Measurements from ENCODE around the gene SLAMF8. TPM values are rescaled to one million over a fixed set of nuclear protein-coding genes. Genes with fewer than 3 reads are reported as not detected.
A peak's percentile ranks its signal among the peaks of the same experiment; 100 is the strongest.

Gene SLAMF8
- total RNA-seq, 4 donors from 2014 or later = 0.49 to 9.0 (median 3.1) TPM

DNA sequence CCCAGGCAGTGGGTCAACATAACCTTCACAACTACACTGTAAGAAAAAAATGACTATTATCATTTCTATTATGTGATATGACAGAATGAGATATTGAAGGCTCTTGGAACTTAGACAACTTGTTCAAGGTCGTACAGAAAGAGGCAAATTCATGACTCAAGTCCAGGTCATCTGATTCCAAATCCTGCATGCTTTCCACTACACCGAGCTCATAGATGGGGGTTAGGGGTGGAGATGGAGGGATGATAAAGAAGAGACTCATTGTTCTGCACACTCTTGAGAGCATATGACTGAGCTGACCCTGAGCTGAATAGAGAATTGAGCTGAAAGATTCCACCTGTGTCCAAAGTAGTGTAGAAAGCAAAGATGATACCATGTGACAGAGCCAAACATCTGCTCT, 21.7 kb upstream of the SLAMF8 start:
- no peak for TF ChIP-seq POLR2A (IDR thresholded peaks at IDR 0.05)
- TF ChIP-seq, protein P1, sequence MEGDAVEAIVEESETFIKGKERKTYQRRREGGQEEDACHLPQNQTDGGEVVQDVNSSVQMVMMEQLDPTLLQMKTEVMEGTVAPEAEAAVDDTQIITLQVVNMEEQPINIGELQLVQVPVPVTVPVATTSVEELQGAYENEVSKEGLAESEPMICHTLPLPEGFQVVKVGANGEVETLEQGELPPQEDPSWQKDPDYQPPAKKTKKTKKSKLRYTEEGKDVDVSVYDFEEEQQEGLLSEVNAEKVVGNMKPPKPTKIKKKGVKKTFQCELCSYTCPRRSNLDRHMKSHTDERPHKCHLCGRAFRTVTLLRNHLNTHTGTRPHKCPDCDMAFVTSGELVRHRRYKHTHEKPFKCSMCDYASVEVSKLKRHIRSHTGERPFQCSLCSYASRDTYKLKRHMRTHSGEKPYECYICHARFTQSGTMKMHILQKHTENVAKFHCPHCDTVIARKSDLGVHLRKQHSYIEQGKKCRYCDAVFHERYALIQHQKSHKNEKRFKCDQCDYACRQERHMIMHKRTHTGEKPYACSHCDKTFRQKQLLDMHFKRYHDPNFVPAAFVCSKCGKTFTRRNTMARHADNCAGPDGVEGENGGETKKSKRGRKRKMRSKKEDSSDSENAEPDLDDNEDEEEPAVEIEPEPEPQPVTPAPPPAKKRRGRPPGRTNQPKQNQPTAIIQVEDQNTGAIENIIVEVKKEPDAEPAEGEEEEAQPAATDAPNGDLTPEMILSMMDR (IDR thresholded peaks at IDR 0.05) = no peak
- intact Hi-C loops (cut with DNase I) = loop anchor here (10.0 kb wide), 1 partner anchor 200 kb away; no protein-coding TSS in a partner anchor
- WGBS, 2 donors = 30 to 35% methylated on average over 2 of the region's 2 CpGs
- Histone ChIP-seq H3K9me3 (no peaks in the 10 kb centered on the region), H3K27ac (no peak overlapping the region), H3K4me3 (no peak overlapping the region), H3K36me3 (no peaks in the 10 kb centered on the region), H3K27me3 (peaks cover 0 to 3% (median 0%) of the 10 kb centered on the region in 4 donors), H3K4me1 (no peaks in the 10 kb centered on the region)
- DNase-seq = no peak

DNA sequence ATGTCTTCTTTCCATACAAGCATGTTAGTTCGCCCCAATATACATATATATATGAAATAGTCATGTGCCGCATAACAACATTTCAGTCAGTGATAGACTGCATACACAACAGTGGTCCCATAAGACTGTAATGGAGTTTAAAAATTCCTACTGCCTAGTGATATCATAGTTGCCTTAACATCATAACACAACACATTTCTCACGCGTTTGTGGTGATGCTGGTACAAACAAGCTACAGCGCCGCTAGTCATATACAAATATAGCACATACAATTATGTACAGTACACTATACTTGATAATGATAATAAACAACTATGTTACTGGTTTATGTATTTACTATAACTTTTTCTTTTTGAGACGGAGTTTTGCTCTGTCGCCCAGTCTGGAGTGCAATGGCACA, 10.7 kb upstream of the SLAMF8 start:
- Histone ChIP-seq H3K9me3 (no peaks in the 10 kb centered on the region), H3K4me1 (peaks cover 0 to 7% (median 0%) of the 10 kb centered on the region in 3 donors), H3K27me3 (peaks cover 0 to under 1% (median 0%) of the 10 kb centered on the region in 4 donors), H3K4me3 (no peak overlapping the region), H3K27ac (no peak overlapping the region), H3K36me3 (no peaks in the 10 kb centered on the region)
- TF ChIP-seq, protein P1 (IDR thresholded peaks at IDR 0.05) = no peak
- TF ChIP-seq POLR2A (IDR thresholded peaks at IDR 0.05) = no peak
- 91 to 94% methylated on average over 8 of the region's 8 CpGs for WGBS, 2 donors
- intact Hi-C loops (cut with DNase I) = no loop called here
- DNase-seq = no peak

DNA sequence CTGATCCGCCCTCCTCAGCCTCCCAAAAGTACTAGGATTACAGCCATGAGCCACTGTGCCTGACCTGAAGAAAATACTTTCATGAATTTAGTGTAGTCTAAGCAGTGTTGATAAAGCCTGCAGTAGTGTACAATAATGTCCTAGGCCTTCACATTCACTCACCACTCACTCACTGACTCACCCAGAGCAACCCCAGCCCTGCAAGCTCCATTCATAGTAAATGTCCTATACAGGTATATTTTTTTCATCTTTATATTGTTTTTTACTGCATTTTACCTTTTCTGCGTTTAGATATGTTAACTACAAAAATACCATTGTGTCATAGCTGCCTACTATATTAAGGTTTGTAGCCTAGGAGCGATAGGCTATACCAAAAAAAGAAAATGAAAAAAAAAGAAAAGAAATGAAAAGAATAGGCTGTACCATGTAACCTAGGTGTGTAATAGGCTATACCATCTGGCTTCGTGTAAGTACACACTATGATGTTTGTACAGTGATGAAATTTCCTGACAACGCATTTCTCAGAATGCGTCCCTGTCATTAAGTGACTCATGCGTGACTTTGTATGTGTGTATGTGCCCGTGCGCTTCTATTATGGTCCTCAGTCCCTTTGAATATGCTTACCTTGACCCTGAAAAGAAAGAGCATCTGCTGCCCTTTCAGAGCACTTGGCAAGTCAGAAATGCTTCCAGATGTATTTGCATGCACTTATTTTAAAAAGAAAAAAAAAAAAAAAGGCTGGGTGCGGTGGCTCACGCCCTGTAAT, 9.2 kb upstream of the SLAMF8 start:
- 37 to 42% methylated on average over 10 to 11 of the region's 11 CpGs for WGBS, 2 donors
- TF ChIP-seq POLR2A (IDR thresholded peaks at IDR 0.05) = no peak
- TF ChIP-seq, protein P1 (IDR thresholded peaks at IDR 0.05) = no peak
- Histone ChIP-seq H3K4me1 (peaks cover 0 to 11% (median 0%) of the 10 kb centered on the region in 3 donors), H3K27ac (peak overlapping the region in 3 of 4 donors; percentile 52 to 53 (median 53)), H3K4me3 (no peak overlapping the region), H3K27me3 (peaks cover 0 to 5% (median 0%) of the 10 kb centered on the region in 4 donors), H3K36me3 (no peaks in the 10 kb centered on the region), H3K9me3 (no peaks in the 10 kb centered on the region)
- no peak for DNase-seq
- intact Hi-C loops (cut with DNase I) = no loop called here

DNA sequence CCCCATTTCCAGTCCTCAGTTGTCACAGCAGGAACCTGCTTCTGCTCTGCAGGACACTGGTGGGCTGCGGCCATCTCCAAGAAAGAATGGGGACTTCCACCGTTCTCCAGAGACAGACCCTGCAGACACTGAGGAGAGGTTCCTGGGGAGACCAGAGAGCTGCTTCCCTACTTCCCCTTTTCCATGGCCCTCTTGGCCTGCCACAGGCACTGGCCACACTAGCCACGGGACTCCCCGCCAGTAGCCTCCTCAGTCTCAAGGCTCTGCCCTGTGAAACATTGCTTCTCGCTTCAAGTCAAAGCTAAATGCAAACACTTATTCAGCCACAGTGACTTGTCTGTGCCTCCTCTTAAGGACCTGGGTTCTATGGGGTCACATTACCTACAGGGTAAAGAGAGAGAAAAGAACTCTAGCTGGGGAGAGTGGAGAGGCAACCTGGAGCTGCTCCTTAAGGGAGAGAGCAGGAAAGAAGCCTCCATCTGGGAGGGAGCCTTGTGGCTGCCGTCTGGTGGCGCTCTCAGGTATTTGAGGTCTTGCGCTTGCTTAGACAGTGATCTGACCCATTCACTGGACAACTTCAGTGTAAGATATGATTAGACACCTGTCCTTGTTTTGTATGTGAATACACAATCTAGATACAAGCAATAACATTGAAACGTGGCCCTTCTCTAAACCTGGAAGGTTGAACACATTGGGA, 5.4 kb upstream of the SLAMF8 start:
- intact Hi-C loops (cut with DNase I) = no loop called here
- peaks cover 0 to 28% (median 6%) of the 10 kb centered on the region in 3 donors for H3K4me1 ChIP-seq
- no peak for TF ChIP-seq POLR2A (IDR thresholded peaks at IDR 0.05)
- TF ChIP-seq, protein P1 (IDR thresholded peaks at IDR 0.05) = no peak
- H3K4me3 ChIP-seq = no peak overlapping the region
- H3K36me3 ChIP-seq = no peaks in the 10 kb centered on the region
- no peaks in the 10 kb centered on the region for H3K9me3 ChIP-seq
- peaks cover 0 to 5% (median 0%) of the 10 kb centered on the region in 4 donors for H3K27me3 ChIP-seq
- 74 to 83% methylated on average over 5 to 9 of the region's 9 CpGs for WGBS, 2 donors
- no peak for DNase-seq
- H3K27ac ChIP-seq = no peak overlapping the region

DNA sequence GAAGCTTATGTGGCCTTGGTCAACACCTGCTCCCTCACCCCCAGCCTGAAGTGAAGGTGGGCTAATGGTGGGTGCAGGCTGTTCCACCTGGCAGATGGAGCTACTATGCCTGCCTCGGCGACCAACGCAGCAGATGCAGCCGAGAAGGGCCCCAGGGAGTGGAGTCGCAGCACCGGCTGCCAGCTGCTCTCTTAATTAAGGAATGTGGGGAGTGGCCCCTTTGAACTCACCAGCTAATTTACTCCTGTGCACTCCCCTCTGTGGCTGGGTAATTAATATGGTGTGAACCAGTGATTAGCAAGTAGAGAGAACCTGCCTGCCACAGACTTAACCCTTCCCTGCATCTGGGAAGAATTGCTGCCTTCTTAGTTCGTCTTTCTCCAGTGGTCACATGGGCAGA, 3.3 kb upstream of the SLAMF8 start:
- intact Hi-C loops (cut with DNase I) = no loop called here
- H3K27me3 ChIP-seq = peaks cover 0 to 5% (median 0%) of the 10 kb centered on the region in 4 donors
- H3K4me1 ChIP-seq = peaks cover 0 to 42% (median 6%) of the 10 kb centered on the region in 3 donors
- H3K4me3 ChIP-seq = no peak overlapping the region
- no peak overlapping the region for H3K27ac ChIP-seq
- no peaks in the 10 kb centered on the region for H3K9me3 ChIP-seq
- no peak for DNase-seq
- 19 to 49% methylated on average over 5 to 6 of the region's 7 CpGs for WGBS, 2 donors
- TF ChIP-seq POLR2A (IDR thresholded peaks at IDR 0.05) = no peak
- TF ChIP-seq, protein P1 (IDR thresholded peaks at IDR 0.05) = no peak
- H3K36me3 ChIP-seq = no peaks in the 10 kb centered on the region

Measured in esophagus squamous epithelium (tissue), 5 donors.